PFSK-1 (cell line): ENCODE measurements around the gene COG7.

ENCODE experiments used
- FOXP2 ChIP-seq: optimal IDR thresholded peaks from 2 replicates; pipeline ENCODE3; 2011; ENCODE audit warnings: borderline replicate concordance, control low read depth, inconsistent platforms; ENCODE audit not compliant: insufficient read depth; ENCODE audit errors: extremely low read length, extremely low read depth
- SIN3A ChIP-seq: IDR thresholded peaks from 2 replicates; pipeline ENCODE4 v1.6.1; 2012; ENCODE audit warnings: mild to moderate bottlenecking, low read length, moderate library complexity, borderline replicate concordance; ENCODE audit not compliant: insufficient read depth
- TF ChIP-seq, protein P1 (sequence below), 2 experiments: IDR thresholded peaks; 2 replicates each; pipeline versions ENCODE4 v1.6.1 to v1.8.0; 2011 to 2012; ENCODE audit warnings: low read depth in 2 of 2, low read length in 2 of 2, control low read depth in 1 of 2, inconsistent platforms in 1 of 2, mild to moderate bottlenecking in 1 of 2, moderate library complexity in 1 of 2; ENCODE audit not compliant: insufficient read depth in 1 of 2

DNA sequence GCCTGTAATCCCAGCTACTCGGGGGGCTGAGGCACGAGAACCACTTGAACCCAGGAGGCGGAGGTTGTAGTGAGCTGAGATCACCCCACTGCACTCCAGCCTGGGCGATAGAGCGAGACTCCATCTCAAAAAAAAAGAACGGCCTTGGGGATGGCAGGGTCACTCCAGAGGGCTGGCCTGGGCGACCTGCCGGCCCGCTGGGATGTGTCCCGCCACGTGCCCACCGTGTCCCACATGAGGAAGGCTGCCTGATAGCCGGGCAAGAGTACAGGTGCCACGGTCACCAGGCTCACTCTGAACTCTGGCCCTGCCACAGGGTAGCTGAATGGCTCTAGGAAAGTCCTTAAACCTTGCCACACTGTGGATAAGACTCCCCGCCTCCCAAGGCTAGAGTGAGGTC, 67.5 kb downstream of the COG7 start:
- TF ChIP-seq, protein P1, sequence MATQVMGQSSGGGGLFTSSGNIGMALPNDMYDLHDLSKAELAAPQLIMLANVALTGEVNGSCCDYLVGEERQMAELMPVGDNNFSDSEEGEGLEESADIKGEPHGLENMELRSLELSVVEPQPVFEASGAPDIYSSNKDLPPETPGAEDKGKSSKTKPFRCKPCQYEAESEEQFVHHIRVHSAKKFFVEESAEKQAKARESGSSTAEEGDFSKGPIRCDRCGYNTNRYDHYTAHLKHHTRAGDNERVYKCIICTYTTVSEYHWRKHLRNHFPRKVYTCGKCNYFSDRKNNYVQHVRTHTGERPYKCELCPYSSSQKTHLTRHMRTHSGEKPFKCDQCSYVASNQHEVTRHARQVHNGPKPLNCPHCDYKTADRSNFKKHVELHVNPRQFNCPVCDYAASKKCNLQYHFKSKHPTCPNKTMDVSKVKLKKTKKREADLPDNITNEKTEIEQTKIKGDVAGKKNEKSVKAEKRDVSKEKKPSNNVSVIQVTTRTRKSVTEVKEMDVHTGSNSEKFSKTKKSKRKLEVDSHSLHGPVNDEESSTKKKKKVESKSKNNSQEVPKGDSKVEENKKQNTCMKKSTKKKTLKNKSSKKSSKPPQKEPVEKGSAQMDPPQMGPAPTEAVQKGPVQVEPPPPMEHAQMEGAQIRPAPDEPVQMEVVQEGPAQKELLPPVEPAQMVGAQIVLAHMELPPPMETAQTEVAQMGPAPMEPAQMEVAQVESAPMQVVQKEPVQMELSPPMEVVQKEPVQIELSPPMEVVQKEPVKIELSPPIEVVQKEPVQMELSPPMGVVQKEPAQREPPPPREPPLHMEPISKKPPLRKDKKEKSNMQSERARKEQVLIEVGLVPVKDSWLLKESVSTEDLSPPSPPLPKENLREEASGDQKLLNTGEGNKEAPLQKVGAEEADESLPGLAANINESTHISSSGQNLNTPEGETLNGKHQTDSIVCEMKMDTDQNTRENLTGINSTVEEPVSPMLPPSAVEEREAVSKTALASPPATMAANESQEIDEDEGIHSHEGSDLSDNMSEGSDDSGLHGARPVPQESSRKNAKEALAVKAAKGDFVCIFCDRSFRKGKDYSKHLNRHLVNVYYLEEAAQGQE (IDR thresholded peaks at IDR 0.05; ENCODE audit: insufficient read depth in 1 of 2, low read depth in 2 of 2, low read length in 2 of 2), result no peak
- TF ChIP-seq SIN3A (no peak), FOXP2 (no peak)
